OCI-LY3 (cell line): Measurements from ENCODE around the gene TAL1.

ENCODE experiments used
- H2AFZ ChIP-seq: fragments of 200-600, 300-600 bp; shearing (Covaris generic); 2 replicates; pipeline ENCODE4 v1.6.0; 2014; ENCODE audit warnings: antibody characterized with exemption, low read depth, low read length
- H3K27ac ChIP-seq: fragments of 200-600, 300-600 bp; sonication (generic); 2 replicates; pipeline ENCODE4 v1.5.1; 2014; ENCODE audit warnings: mild to moderate bottlenecking, low read length, moderate library complexity, mixed read lengths
- H3K27me3 ChIP-seq: fragments of 200-600, 300-600 bp; sonication (generic); 2 replicates; pipeline ENCODE4 v1.6.1; 2014; ENCODE audit warnings: low read depth, low read length, mixed read lengths
- H3K36me3 ChIP-seq: fragments of 200-600, 300-600 bp; sonication (generic); replicated peaks from 2 replicates; pipeline ENCODE3; 2014; ENCODE audit warnings: low read depth, low read length, mixed read lengths
- H3K4me1 ChIP-seq: fragments of 300-600, 200-600 bp; sonication (generic); 2 replicates; pipeline ENCODE4 v1.6.1; 2014; ENCODE audit warnings: low read length, mixed read lengths
- H3K4me2 ChIP-seq: fragments of 200-600, 300-600 bp; sonication (generic); 2 replicates; pipeline ENCODE4 v1.6.1; 2014; ENCODE audit warnings: low read length, mixed read lengths
- H3K4me3 ChIP-seq: fragments of 300-600, 200-600 bp; sonication (generic); 2 replicates; pipeline ENCODE4 v1.5.1; 2014; ENCODE audit warnings: antibody characterized with exemption, mild to moderate bottlenecking, low read length, moderate library complexity
- H3K79me2 ChIP-seq: fragments of 300-600, 200-600 bp; shearing (Covaris generic); 2 replicates; pipeline ENCODE4 v1.6.1; 2014; ENCODE audit warnings: mild to moderate bottlenecking, low read length, mixed read lengths
- H3K9ac ChIP-seq: fragments of 300-600, 200-600 bp; shearing (Covaris generic); 2 replicates; pipeline ENCODE4 v1.6.0; 2014; ENCODE audit warnings: mild to moderate bottlenecking, low read length, moderate library complexity
- H3K9me3 ChIP-seq: fragments of 200-600, 300-600 bp; shearing (Covaris generic); 2 replicates; pipeline ENCODE4 v1.6.1; 2014; ENCODE audit warnings: low read length, mixed read lengths; ENCODE audit not compliant: insufficient read depth
- H4K20me1 ChIP-seq: fragments of 200-600, 300-600 bp; sonication (generic); 2 replicates; pipeline ENCODE4 v1.6.1; 2016; ENCODE audit warnings: low read length, mixed read lengths; ENCODE audit not compliant: insufficient read depth
- EZH2phosphoT487 ChIP-seq: fragments of 200-600 bp; shearing (Covaris generic); IDR thresholded peaks from 2 replicates; pipeline ENCODE4 v1.6.1; 2018; ENCODE audit warnings: antibody characterized with exemption, mixed run types, low read depth
- TF ChIP-seq, protein P1 (sequence below): fragments of 200-600, 300-600 bp; sonication (generic); IDR thresholded peaks from 2 replicates; pipeline ENCODE4 v1.5.1; 2014; ENCODE audit warnings: antibody characterized with exemption, low read length, low read depth

Gene TAL1

DNA sequence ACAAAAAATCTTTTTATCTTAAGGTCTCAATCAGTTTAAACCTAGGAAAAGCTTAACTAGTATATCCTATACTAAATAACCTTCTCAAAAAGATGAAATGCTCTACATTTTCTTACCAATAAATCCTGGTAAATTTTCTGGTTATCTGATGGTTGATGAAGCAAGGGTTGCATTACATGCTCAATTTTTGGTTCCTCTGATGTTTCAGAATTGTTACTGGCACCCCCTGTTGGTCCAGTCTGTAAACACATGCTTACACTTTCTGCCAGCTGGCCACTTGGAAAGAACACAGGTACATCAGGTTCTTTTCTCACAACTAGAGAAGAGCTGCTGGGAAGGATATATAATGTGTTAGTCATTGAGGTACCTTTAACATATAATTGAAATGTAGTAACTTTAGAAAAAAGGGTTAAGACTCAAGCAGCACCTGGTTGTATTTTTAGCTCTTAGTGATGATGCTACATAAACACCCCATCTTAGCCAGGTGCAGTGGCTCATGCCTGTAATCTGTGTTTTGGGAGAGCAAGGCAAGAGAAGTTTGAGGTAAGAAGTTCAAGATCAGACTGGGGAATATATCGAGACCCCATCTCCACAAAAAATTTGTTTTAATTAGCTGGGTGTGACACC, 30.9 kb upstream of the TAL1 start:
- TF ChIP-seq, protein P1, sequence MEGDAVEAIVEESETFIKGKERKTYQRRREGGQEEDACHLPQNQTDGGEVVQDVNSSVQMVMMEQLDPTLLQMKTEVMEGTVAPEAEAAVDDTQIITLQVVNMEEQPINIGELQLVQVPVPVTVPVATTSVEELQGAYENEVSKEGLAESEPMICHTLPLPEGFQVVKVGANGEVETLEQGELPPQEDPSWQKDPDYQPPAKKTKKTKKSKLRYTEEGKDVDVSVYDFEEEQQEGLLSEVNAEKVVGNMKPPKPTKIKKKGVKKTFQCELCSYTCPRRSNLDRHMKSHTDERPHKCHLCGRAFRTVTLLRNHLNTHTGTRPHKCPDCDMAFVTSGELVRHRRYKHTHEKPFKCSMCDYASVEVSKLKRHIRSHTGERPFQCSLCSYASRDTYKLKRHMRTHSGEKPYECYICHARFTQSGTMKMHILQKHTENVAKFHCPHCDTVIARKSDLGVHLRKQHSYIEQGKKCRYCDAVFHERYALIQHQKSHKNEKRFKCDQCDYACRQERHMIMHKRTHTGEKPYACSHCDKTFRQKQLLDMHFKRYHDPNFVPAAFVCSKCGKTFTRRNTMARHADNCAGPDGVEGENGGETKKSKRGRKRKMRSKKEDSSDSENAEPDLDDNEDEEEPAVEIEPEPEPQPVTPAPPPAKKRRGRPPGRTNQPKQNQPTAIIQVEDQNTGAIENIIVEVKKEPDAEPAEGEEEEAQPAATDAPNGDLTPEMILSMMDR = peak; percentile 50
- no peak for TF ChIP-seq EZH2phosphoT487
- H3K27ac ChIP-seq = no peak overlapping the region
- H3K79me2 ChIP-seq = no peaks in the 10 kb centered on the region
- no peaks in the 10 kb centered on the region for H3K27me3 ChIP-seq
- H2AFZ ChIP-seq = no peak overlapping the region
- H3K36me3 ChIP-seq = peaks cover 3% of the 10 kb centered on the region
- H3K4me1 ChIP-seq = no peaks in the 10 kb centered on the region
- no peak overlapping the region for H3K4me2 ChIP-seq
- H3K4me3 ChIP-seq = no peak overlapping the region
- no peak overlapping the region for H3K9ac ChIP-seq
- no peaks in the 10 kb centered on the region for H4K20me1 ChIP-seq
- H3K9me3 ChIP-seq = no peaks in the 10 kb centered on the region

DNA sequence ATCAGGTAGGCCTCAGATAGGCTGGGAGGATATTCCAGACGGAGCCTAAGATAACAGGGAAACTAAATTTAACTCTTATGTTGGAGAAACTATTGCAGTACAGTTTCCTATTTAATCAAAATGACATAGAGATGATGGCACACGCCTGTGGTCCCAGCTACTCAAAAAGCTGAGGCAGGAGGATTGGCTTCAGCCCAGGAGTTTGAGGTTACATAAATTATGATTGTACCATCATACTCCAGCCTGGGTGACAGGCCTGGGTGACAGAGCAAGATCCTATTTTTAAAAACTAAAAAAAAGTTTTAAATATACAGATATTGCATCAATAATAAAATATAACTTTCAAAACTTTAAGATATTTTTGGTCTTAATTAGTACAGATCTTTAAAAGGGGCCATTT, 25.2 kb upstream of the TAL1 start:
- H3K4me2 ChIP-seq = no peak overlapping the region
- H3K4me3 ChIP-seq = no peak overlapping the region
- no peak overlapping the region for H3K9ac ChIP-seq
- peaks cover 7% of the 10 kb centered on the region for H3K36me3 ChIP-seq
- no peak overlapping the region for H2AFZ ChIP-seq
- TF ChIP-seq, protein P1 = no peak
- no peak for TF ChIP-seq EZH2phosphoT487
- H3K27me3 ChIP-seq = no peaks in the 10 kb centered on the region
- no peaks in the 10 kb centered on the region for H3K79me2 ChIP-seq
- no peaks in the 10 kb centered on the region for H3K9me3 ChIP-seq
- no peaks in the 10 kb centered on the region for H4K20me1 ChIP-seq
- H3K4me1 ChIP-seq = no peaks in the 10 kb centered on the region
- H3K27ac ChIP-seq = no peak overlapping the region

DNA sequence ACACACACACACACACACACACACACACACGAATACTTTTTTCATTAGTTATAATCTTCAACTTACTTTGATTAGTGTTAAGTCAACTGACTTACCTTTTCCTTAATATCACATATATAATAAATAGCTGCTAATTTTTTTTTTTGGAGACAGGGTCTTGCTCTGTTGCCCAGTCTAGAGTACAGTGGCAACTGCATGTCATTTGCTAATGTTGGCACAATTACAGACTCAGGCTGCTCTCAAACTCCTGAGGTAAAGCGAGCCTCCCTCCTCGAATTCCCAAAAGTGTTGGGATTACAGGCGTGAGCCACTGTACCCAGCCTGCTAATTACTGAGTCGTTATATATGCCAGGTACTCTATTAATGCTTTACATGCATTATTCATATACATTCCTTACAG, 20.8 kb upstream of the TAL1 start:
- Histone ChIP-seq H3K27me3 (no peaks in the 10 kb centered on the region), H3K9me3 (no peaks in the 10 kb centered on the region), H3K4me2 (no peak overlapping the region), H2AFZ (no peak overlapping the region), H3K36me3 (peaks cover 3% of the 10 kb centered on the region), H3K9ac (no peak overlapping the region), H3K4me1 (no peaks in the 10 kb centered on the region), H3K27ac (no peak overlapping the region), H3K4me3 (no peak overlapping the region), H3K79me2 (no peaks in the 10 kb centered on the region), H4K20me1 (no peaks in the 10 kb centered on the region)
- TF ChIP-seq, protein P1 = no peak
- TF ChIP-seq EZH2phosphoT487 = no peak

DNA sequence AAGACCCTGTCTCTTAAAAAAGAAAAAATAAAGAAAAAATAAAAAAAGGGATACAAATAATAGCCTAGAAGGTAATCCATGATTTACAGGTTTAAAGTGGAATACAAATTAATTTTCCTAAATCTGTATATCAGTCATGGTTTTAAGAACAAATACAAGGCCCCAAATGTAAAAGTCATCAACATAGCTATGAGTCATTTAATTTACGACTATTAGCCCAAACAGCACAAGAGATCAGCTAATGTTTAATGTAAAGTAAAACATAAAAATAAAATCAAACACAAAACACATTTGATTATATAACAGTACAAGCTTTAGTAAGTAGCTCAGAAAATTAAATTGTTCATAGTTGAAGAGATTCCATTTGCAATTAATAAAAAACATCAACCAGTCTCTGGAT, 20.3 kb upstream of the TAL1 start:
- Histone ChIP-seq H3K4me2 (no peak overlapping the region), H3K27ac (no peak overlapping the region), H3K4me3 (no peak overlapping the region), H3K9ac (no peak overlapping the region), H4K20me1 (no peaks in the 10 kb centered on the region), H3K4me1 (no peaks in the 10 kb centered on the region), H3K9me3 (no peaks in the 10 kb centered on the region), H3K79me2 (no peaks in the 10 kb centered on the region), H2AFZ (no peak overlapping the region), H3K36me3 (no peaks in the 10 kb centered on the region), H3K27me3 (no peaks in the 10 kb centered on the region)
- TF ChIP-seq, protein P1 = no peak
- TF ChIP-seq EZH2phosphoT487 = no peak
